Muscle layer of colon (tissue), 2 donors: ENCODE results near the gene LYRM4.

Experiments used
- H3K27ac ChIP-seq: one replicate; pipeline ENCODE4 v1.7.0; 2013; ENCODE audit warnings: low read depth, mild to moderate bottlenecking, low read length, moderate library complexity
- H3K27me3 ChIP-seq, 2 donors: one replicate each; pipeline ENCODE4 v1.7.0; 2013; ENCODE audit warnings: low read length in 2 of 2, mild to moderate bottlenecking in 2 of 2; ENCODE audit not compliant: insufficient read depth in 2 of 2, control insufficient read depth in 1 of 2
- H3K36me3 ChIP-seq: one replicate; pipeline ENCODE4 v1.7.0; 2013; ENCODE audit warnings: mild to moderate bottlenecking, low read length; ENCODE audit not compliant: insufficient read depth
- H3K4me1 ChIP-seq: one replicate; pipeline ENCODE4 v1.7.0; 2013; ENCODE audit warnings: mild to moderate bottlenecking, low read length; ENCODE audit not compliant: insufficient read depth
- H3K4me3 ChIP-seq, 2 donors: one replicate each; pipeline ENCODE4 v1.7.0; 2013; ENCODE audit warnings: low read length in 2 of 2, low read depth in 1 of 2, mild to moderate bottlenecking in 1 of 2, moderate library complexity in 1 of 2
- H3K9ac ChIP-seq: one replicate; pipeline ENCODE4 v1.7.0; 2013; ENCODE audit warnings: low read length
- H3K9me3 ChIP-seq: one replicate; pipeline ENCODE4 v1.7.0; 2013; ENCODE audit warnings: mild to moderate bottlenecking, low read length
- donor health status: abdominal sarcoma.
- donor health status: Adenocarcinoma of cecum.

Gene LYRM4

DNA sequence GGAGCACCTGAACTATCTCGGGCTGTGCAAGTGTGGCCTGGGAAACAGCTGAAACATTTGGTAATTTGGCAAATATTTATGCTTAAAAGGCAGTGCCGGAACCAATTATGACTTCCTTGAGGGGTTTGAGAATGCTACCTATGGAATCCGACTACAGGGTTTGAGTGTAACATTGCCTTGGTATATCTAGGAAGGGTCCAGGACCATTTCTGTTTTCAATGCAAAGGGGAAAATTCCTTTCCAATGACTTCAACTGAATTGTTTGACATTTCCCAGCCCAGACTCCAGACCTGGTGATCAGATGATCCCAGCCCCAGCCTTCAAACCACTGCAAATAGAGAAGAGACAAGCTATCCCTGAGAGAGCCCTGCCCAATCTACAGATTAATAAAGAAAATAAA lies 180.2 kb downstream of the LYRM4 start:
- no peak overlapping the region for H3K27ac ChIP-seq
- no peaks in the 10 kb centered on the region for H3K36me3 ChIP-seq
- H3K9me3 ChIP-seq = no peaks in the 10 kb centered on the region
- H3K9ac ChIP-seq = no peak overlapping the region
- no peaks in the 10 kb centered on the region for H3K4me1 ChIP-seq
- no peaks in the 10 kb centered on the region for H3K27me3 ChIP-seq
- no peak overlapping the region for H3K4me3 ChIP-seq

DNA sequence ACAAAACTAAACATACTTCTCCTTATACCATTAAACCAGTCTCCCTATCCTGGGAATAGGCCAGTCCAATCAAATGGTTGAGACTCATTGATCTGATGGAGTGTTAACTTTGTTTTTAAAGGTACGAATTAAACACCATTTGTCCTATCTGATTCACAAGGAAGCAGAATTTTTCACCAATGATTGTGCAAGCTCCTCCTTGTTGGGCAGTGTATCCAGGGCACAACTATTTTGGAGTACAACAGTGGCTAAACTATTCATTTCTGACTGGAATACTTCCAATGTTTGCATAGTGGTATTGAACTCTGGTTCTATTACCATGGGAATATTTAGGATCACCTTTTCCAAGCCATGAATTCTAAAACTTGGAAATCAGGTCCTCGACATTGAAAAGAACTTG lies 181.1 kb downstream of the LYRM4 start:
- H3K9ac ChIP-seq = no peak overlapping the region
- H3K4me1 ChIP-seq = no peaks in the 10 kb centered on the region
- no peaks in the 10 kb centered on the region for H3K36me3 ChIP-seq
- H3K27me3 ChIP-seq = no peaks in the 10 kb centered on the region
- H3K9me3 ChIP-seq = no peaks in the 10 kb centered on the region
- no peak overlapping the region for H3K27ac ChIP-seq
- H3K4me3 ChIP-seq = no peak overlapping the region

DNA sequence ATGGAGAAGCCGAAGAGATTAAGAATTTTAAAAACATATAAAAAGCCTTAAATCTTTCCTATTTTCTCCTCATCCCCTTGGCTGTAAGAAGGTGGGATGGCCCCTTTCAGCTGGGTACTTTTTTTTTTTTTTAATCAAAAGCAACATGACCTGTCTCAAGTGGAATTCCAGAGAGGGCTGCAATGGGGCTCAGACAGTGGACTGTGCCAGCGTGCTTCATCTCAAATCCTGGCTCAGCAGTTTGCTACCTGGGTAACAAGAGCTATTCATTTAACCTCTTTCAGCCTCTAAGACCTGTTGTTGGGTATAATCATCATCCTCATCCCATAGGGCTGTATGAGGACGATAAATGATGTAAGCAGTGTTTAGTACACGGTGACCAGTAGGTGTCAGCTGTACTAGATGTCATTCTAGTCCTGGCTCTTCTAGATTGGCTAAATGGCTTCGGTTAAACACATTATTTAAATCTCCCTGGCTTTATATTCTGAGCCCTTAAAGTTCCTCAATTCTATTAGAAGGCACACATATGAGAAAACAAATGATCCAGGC lies 182.6 kb downstream of the LYRM4 start:
- H3K27ac ChIP-seq = no peak overlapping the region
- no peaks in the 10 kb centered on the region for H3K27me3 ChIP-seq
- no peak overlapping the region for H3K9ac ChIP-seq
- H3K4me1 ChIP-seq = no peaks in the 10 kb centered on the region
- no peaks in the 10 kb centered on the region for H3K9me3 ChIP-seq
- H3K4me3 ChIP-seq = no peak overlapping the region
- no peaks in the 10 kb centered on the region for H3K36me3 ChIP-seq

DNA sequence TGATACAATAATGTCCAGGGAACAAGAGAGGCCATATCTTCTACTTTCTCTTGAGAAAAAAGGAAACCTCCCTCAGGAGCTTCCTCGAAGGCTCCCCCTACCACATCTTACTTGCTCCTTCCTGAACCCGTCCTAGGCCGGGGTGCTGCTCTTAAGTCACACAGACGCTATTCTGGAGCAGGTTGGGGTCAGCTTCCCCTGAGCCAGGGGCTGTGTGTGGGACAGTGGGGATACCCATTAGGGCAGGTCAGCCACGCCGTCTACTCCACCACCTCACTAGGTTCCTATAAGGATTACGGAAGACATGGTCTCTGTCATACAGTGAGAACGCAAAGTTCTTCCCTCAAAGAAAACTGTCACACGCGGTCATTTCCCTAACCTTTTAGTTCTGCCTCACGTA lies 183.8 kb downstream of the LYRM4 start:
- Histone ChIP-seq H3K36me3 (no peaks in the 10 kb centered on the region), H3K27ac (no peak overlapping the region), H3K27me3 (no peaks in the 10 kb centered on the region), H3K4me3 (no peak overlapping the region), H3K9ac (no peak overlapping the region), H3K4me1 (no peaks in the 10 kb centered on the region), H3K9me3 (no peaks in the 10 kb centered on the region)

DNA sequence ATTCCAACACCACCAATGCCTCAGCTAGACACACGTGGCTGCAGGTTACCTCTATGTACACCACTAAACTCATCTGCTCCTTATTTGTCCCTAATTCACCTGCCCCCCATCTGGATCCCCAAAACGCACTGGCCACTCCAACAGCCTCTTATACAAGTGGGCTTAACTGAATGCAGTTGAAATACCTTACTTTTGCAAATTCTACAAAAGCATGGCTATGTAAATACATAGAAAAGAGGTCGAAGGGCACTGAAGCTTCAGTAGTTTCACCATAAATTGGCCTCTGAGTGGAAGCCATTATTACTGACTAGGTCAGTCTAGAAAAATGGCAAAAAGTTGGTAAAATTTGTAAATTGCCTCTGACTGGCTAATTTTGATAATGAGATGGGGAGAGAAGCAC lies 186.8 kb downstream of the LYRM4 start:
- no peaks in the 10 kb centered on the region for H3K27me3 ChIP-seq
- H3K9ac ChIP-seq = no peak overlapping the region
- H3K4me1 ChIP-seq = no peaks in the 10 kb centered on the region
- H3K27ac ChIP-seq = no peak overlapping the region
- H3K4me3 ChIP-seq = no peak overlapping the region
- H3K9me3 ChIP-seq = no peaks in the 10 kb centered on the region
- no peaks in the 10 kb centered on the region for H3K36me3 ChIP-seq

DNA sequence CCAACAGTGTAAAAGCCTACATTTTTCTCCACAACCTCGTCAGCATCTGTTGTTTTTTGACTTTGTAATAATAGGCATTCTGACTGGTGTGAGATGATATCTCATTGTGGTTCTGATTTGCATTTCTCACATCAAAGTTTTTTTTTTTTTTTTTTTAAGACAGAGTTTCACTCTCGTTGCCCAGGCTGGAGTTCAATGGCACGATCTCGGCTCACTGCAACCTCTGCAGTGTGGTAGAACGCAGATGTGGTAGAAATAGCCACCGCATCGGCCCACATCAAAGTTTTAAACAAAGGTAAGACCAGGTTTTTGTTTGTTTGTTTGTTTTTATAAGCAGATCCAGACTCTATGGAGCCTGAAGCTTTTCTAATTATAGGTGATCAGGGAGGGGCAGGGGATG lies 188.3 kb downstream of the LYRM4 start:
- H3K9ac ChIP-seq = no peak overlapping the region
- H3K4me1 ChIP-seq = no peaks in the 10 kb centered on the region
- H3K4me3 ChIP-seq = no peak overlapping the region
- H3K27ac ChIP-seq = no peak overlapping the region
- no peaks in the 10 kb centered on the region for H3K36me3 ChIP-seq
- H3K9me3 ChIP-seq = no peaks in the 10 kb centered on the region
- no peaks in the 10 kb centered on the region for H3K27me3 ChIP-seq

DNA sequence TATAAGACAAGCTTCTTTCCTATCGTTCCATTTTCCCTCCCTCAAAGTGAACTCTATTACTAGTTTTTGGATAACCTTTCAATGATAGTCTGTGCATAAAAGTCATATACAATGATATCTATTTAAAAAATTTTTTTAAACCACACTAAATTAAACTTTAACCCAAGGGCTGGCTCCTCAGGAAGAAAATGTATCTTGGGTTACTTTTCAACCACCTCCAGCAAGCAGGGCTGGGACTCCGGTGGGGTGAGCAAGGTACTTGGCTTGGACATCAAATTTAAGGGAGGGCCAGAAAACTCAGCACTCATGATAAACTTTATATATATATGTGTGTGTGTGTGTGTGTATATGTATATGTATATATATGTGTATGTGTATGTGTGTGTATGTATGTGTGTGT lies 189.5 kb downstream of the LYRM4 start:
- Histone ChIP-seq H3K9me3 (no peaks in the 10 kb centered on the region), H3K9ac (no peak overlapping the region), H3K27me3 (no peaks in the 10 kb centered on the region), H3K36me3 (no peaks in the 10 kb centered on the region), H3K4me3 (no peak overlapping the region), H3K4me1 (no peaks in the 10 kb centered on the region), H3K27ac (no peak overlapping the region)

DNA sequence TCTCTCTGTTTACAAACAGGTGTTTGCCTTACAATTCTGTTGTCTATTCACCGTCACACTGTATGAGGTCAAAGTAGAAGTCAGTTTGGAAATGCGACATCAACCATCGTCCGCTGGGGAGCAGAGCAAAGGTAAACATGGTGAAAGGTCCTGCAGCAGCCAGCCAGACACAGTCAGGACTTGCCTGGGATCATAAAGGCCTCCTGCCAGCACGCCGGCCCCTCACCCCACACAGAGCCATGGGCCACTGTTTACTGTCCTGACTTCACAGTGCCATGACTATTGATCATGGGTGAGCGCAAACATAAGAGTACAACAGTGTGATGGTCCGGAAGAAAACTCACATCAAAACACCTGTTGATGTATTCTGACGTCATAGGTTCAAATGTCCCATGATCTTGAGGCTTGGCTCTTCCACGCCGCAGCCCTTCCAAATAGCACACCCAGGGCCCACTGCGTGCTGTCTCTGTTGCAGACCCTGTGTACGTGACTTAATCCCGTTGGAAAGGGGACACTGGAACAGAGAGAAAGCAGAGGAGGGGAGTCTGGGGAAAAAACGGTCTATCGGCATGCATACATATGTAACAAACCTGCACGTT lies 192.5 kb downstream of the LYRM4 start:
- H3K9me3 ChIP-seq = no peaks in the 10 kb centered on the region
- H3K9ac ChIP-seq = no peak overlapping the region
- no peak overlapping the region for H3K4me3 ChIP-seq
- H3K27ac ChIP-seq = no peak overlapping the region
- no peaks in the 10 kb centered on the region for H3K4me1 ChIP-seq
- no peaks in the 10 kb centered on the region for H3K36me3 ChIP-seq
- no peaks in the 10 kb centered on the region for H3K27me3 ChIP-seq

DNA sequence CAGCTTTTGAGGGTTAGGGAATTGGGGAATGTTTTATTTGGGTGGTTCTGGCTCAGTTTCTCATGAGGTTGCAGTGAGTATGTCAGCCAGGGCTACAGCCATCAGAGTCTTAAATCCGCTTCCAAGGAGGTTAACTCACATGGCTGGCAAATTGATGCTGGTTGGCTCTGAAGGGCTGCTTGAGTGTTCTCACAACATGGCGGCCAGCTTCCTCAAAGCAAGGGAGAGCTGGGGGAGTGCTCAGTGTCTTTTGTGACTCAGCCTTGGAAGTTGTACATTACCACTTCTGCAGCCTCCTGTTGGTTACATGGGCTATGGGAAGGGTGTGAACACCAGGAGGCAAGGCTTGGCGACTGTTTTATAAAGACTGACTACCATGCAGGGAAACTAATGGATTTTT lies 193.4 kb downstream of the LYRM4 start:
- Histone ChIP-seq H3K4me1 (no peaks in the 10 kb centered on the region), H3K27ac (no peak overlapping the region), H3K36me3 (no peaks in the 10 kb centered on the region), H3K9me3 (no peaks in the 10 kb centered on the region), H3K27me3 (no peaks in the 10 kb centered on the region), H3K9ac (no peak overlapping the region), H3K4me3 (no peak overlapping the region)

DNA sequence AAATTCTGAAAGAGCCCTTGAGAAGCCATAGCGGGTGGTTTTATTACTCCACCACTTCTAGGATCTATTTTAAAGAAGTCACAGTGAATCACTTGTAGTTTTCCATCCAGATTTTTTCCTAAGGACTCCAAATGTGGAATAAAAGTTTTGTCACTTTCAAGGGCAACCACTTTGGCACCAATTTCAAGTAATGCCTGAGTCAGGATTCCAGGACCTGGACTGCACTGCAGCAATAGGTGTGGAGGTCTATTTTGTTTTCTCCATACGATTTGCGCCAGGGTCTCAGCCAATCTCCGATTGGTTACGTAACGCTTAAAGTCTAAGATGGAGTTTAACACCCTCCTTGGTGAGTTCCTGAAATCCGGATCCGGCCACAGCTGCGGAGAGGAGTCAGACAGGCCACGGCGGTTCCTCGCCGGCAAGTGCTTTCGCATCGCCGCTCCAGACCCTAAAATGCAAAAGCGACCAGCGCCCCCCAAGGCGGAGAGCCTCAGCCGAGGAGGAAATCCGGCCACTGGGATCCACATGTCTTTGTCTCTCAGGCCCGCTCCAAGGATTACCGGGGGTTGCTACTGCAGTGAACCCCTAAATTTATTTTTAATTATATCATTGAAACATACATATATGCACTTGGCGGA lies 194.2 kb downstream of the LYRM4 start:
- no peaks in the 10 kb centered on the region for H3K27me3 ChIP-seq
- H3K27ac ChIP-seq = no peak overlapping the region
- H3K9ac ChIP-seq = no peak overlapping the region
- H3K4me1 ChIP-seq = no peaks in the 10 kb centered on the region
- H3K9me3 ChIP-seq = no peaks in the 10 kb centered on the region
- no peaks in the 10 kb centered on the region for H3K36me3 ChIP-seq
- no peak overlapping the region for H3K4me3 ChIP-seq

DNA sequence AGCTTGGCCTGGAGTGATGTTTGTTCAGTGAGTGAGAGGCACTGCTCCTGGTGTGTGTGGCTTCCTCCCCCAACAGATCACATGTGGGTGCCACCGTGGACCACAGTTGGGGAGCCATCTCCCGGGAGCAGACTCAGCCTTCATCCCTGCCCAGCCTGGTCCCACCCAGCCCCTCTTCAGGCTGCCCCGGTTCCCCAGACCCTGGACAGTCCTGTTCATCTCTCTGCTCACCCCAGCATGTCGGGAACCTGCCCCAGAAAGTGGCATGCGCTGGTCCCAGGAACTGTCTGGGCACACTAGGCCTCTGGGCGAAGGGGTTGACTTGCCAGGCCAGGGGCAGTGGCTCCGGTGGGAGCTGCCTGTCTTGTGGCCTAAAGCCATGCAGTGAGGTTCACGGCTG lies 197.1 kb downstream of the LYRM4 start:
- Histone ChIP-seq H3K27ac (no peak overlapping the region), H3K4me1 (no peaks in the 10 kb centered on the region), H3K4me3 (no peak overlapping the region), H3K36me3 (no peaks in the 10 kb centered on the region), H3K27me3 (no peaks in the 10 kb centered on the region), H3K9ac (no peak overlapping the region), H3K9me3 (no peaks in the 10 kb centered on the region)

DNA sequence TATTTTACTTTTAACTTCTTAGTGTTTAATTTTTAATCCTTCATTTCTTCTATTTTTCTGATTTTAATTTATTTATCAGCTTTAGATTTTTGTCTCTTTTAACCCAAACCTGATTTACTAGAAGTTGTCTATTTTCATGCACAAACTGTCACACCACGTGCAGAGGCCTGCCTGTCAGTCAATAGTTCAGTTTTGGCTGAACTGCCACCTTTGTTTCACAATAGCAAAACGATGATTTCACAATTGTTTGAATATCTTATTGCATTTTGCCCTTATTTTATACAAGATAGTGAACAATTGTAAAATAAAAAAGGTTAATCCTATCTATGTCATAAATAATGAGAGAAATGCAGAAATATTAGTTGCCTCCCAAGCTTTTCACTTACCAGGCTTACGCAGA lies 199.6 kb downstream of the LYRM4 start:
- H3K36me3 ChIP-seq = no peaks in the 10 kb centered on the region
- H3K27ac ChIP-seq = no peak overlapping the region
- no peaks in the 10 kb centered on the region for H3K9me3 ChIP-seq
- no peaks in the 10 kb centered on the region for H3K4me1 ChIP-seq
- no peak overlapping the region for H3K9ac ChIP-seq
- H3K4me3 ChIP-seq = no peak overlapping the region
- H3K27me3 ChIP-seq = no peaks in the 10 kb centered on the region
